BLaER1 (cell line): Measurements from ENCODE around the gene PTTG2.

Source experiments
- H3K27ac ChIP-seq: shearing (Covaris generic); formaldehyde crosslinking; 2 replicates; pipeline ENCODE4 v1.8.1; 2022
- H3K27me3 ChIP-seq: shearing (Covaris generic); formaldehyde crosslinking; 2 replicates; pipeline ENCODE4 v1.8.1; 2022
- H3K36me3 ChIP-seq: shearing (Covaris generic); formaldehyde crosslinking; 2 replicates; pipeline ENCODE4 v1.8.1; 2022
- H3K4me1 ChIP-seq: shearing (Covaris generic); formaldehyde crosslinking; 2 replicates; pipeline ENCODE4 v1.8.1; 2022
- H3K4me2 ChIP-seq: shearing (Covaris generic); formaldehyde crosslinking; 2 replicates; pipeline ENCODE4 v1.8.1; 2022
- H3K4me3 ChIP-seq: shearing (Covaris generic); formaldehyde crosslinking; 2 replicates; pipeline ENCODE4 v1.8.1; 2022
- H3K9ac ChIP-seq: shearing (Covaris generic); formaldehyde crosslinking; 2 replicates; pipeline ENCODE4 v1.8.1; 2022
- H3K9me3 ChIP-seq: shearing (Covaris generic); formaldehyde crosslinking; 2 replicates; pipeline ENCODE4 v1.8.1; 2022
- H4K20me1 ChIP-seq: shearing (Covaris generic); formaldehyde crosslinking; 2 replicates; pipeline ENCODE4 v1.8.1; 2022
- Cebpa-rat ChIP-seq: shearing (Covaris generic); IDR thresholded peaks from 2 replicates; pipeline ENCODE4 v1.8.1; 2022

The PTTG2 gene

DNA sequence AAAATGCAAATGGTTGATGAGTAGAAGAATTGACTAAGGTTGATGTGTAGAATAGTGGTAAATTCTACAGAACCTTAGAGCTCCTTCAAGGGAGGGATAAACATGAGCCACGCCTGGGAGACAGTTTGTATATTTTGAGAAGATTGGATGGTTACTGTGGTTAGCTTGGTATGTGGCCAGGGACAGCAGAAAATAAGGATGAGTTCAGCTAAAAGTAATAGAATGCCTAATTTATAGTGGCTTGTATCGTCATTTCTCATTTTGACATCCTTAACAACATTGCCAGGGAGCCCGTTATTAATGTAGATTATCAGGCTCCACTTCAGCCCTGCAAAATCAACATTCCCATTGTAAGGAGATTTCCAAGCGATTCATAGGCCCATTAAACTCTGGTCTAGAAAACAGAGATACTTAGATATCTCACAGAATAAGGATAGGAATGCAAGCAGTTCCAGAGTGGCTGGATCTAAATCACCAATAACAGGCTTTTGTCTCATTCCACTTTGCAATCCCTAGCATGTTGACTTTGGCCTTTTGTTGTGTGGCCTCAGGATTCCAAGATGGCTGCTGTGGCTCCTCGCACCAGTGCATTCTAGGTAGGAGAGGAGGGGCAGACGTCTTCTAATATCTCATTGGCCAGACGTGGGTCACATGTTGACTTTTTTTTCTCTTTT lies 6.4 kb upstream of the PTTG2 start:
- no peak for TF ChIP-seq Cebpa-rat
- peaks cover 21% of the 10 kb centered on the region for H3K36me3 ChIP-seq
- H3K9ac ChIP-seq: no peak overlapping the region
- no peak overlapping the region for H3K4me3 ChIP-seq
- no peak overlapping the region for H3K4me2 ChIP-seq
- no peaks in the 10 kb centered on the region for H4K20me1 ChIP-seq
- 0 out of 2 replicates have a peak, but pooled peaks cover 4% of the 10 kb centered on the region for H3K9me3 ChIP-seq
- no peak overlapping the region for H3K27ac ChIP-seq
- H3K4me1 ChIP-seq: no peaks in the 10 kb centered on the region; the same call in 1 of the 2 replicates
- H3K27me3 ChIP-seq: no peaks in the 10 kb centered on the region

DNA sequence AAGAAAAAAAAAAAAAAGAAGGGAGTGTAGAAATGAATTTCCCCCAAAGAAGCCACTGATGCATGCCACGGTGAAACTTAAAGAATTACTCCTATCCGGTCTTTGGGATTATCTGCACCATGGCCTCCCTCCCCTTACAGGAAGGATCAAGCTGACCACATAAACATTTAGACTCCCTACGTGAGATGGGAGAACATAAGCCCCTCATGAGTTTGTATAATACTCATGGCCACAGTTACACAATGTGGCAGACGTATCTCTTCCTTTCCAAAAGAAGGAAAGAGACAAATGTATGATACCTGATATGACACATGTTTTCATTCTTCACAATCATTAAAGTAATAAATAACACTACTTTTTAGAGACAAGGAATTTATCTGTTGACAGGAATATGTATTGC lies 3.3 kb upstream of the PTTG2 start:
- Histone ChIP-seq H3K4me1 (no peaks in the 10 kb centered on the region), H3K36me3 (peaks cover 11% of the 10 kb centered on the region), H3K9ac (no peak overlapping the region), H3K27me3 (no peaks in the 10 kb centered on the region), H3K9me3 (0 out of 2 replicates have a peak, but pooled peaks cover 4% of the 10 kb centered on the region), H3K27ac (no peak overlapping the region), H3K4me3 (no peak overlapping the region), H3K4me2 (no peak overlapping the region), H4K20me1 (no peaks in the 10 kb centered on the region)
- TF ChIP-seq Cebpa-rat: no peak

DNA sequence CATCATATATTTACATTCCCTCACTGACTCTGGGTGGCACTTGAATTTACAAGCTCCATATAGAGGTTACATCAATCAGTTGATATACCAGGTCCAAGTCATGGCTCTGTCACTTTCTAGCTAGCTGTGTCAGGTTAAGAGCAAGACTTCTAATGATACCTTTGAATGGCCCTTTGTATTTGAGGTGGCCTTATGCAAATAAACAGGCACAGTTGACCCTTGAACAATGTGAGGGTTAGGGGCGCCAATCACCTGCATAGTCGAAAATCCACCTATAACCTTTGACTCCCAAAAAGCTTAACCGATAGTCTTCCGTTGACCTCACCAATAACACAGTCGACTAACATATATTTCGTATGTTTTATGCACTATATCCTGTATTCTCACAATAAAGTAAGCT lies 1.3 kb upstream of the PTTG2 start:
- Histone ChIP-seq H3K9ac (no peak overlapping the region), H3K27ac (no peak overlapping the region), H3K4me1 (peaks cover 4% of the 10 kb centered on the region), H3K4me3 (no peak overlapping the region), H3K4me2 (no peak overlapping the region), H3K27me3 (no peaks in the 10 kb centered on the region), H3K36me3 (peaks cover 2% of the 10 kb centered on the region; the same call in 1 of the 2 replicates), H3K9me3 (0 out of 2 replicates have a peak, but pooled peaks cover 1% of the 10 kb centered on the region), H4K20me1 (no peaks in the 10 kb centered on the region)
- no peak for TF ChIP-seq Cebpa-rat

DNA sequence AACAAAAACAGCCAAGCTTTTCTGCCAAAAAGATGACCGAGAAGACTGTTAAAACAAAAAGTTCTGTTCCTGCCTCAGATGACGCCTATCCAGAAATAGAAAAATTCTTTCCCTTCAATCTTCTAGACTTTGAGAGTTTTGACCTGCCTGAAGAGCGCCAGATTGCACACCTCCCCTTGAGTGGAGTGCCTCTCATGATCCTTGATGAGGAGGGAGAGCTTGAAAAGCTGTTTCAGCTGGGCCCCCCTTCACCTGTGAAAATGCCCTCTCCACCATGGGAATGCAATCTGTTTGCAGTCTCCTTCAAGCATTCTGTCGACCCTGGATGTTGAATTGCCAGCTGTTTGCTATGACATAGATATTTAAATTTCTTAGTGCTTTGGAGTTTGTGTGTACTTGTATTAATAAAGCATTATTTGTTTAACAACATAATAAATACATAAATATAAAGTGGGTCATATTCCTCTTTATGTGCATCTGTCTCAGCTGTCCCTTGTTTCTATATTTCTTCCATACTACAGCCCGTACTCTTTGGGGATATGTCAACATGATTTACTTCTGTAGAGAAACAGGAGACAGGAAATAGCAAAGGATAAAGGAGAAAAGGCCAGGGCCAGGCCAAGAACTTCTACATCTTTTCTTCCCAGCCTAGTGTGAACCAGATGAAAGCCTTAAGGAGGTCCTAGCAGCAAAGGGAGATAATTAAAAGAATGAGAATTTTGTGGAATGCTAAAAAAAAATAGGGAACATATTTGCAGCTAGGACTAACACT lies 667 bp downstream of the PTTG2 start:
- Histone ChIP-seq H4K20me1 (no peaks in the 10 kb centered on the region), H3K9me3 (no peaks in the 10 kb centered on the region), H3K4me1 (peaks cover 16% of the 10 kb centered on the region), H3K4me2 (no peak overlapping the region), H3K27me3 (no peaks in the 10 kb centered on the region), H3K36me3 (no peaks in the 10 kb centered on the region; the same call in 1 of the 2 replicates), H3K27ac (no peak overlapping the region), H3K9ac (no peak overlapping the region), H3K4me3 (no peak overlapping the region)
- no peak for TF ChIP-seq Cebpa-rat

DNA sequence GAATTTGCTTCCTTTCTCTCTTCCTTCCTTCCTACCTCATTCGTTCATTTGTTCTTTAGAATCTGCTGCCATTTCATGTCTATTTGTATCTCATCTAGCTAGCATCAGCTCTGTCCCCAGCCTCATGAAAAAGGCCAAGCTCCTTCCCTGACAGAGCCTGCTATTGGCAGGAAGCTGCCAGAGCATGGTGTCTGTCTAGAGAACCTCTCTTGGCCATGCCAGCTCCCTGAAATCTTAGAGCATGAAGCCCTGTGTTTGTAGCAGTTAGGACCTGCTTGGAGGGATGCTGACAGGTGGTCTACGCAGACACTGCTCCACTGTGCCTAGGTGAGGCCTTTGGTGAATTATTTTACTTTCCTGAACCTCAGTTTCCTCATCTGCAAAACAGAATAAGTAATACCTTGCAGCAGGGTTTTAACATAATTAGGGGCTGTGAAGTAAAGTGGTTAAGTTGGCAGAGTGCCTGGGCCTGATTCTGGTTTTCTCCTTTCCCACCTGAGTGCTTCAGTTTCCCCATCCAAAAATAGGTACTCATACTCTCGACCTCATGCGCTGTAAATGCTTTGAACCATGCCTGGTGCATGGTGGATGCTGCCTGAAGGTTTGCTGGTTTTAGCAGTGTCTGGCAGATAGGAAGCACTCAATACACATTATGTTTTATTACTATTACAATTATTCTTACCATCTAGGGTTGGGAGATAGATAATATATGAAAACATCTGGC lies 4.7 kb downstream of the PTTG2 start:
- peak overlapping the region; percentile 18; the same call in 1 of the 2 replicates for H3K4me2 ChIP-seq
- no peaks in the 10 kb centered on the region for H4K20me1 ChIP-seq
- no peak overlapping the region for H3K27ac ChIP-seq
- peaks cover 8% of the 10 kb centered on the region for H3K9me3 ChIP-seq
- peaks cover 26% of the 10 kb centered on the region for H3K4me1 ChIP-seq
- H3K36me3 ChIP-seq: peaks cover 11% of the 10 kb centered on the region; the same call in 1 of the 2 replicates
- no peaks in the 10 kb centered on the region for H3K27me3 ChIP-seq
- no peak overlapping the region for H3K4me3 ChIP-seq
- H3K9ac ChIP-seq: no peak overlapping the region
- no peak for TF ChIP-seq Cebpa-rat

DNA sequence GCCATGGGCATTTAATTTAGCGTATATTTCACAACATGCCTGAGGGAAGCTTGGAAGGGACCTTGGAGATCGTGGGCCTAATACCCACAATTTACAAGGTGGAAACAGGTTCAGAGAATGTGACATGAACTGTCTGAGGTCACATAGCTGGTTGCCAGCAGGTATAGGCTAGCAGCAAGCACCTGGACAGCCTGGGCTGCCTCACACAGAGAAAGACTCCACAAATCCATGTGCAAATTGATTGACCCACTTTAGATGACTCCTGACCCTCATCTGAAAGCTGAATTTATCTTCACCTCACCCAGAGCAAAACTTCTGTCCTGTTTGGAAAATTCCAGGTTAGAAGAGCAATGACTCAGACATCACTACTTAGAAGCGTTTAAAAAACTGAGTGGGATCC lies 5.8 kb downstream of the PTTG2 start:
- Histone ChIP-seq H3K27me3 (no peaks in the 10 kb centered on the region), H3K4me2 (no peak overlapping the region), H4K20me1 (no peaks in the 10 kb centered on the region), H3K9ac (no peak overlapping the region), H3K36me3 (peaks cover 23% of the 10 kb centered on the region), H3K9me3 (peaks cover 20% of the 10 kb centered on the region), H3K27ac (no peak overlapping the region), H3K4me1 (peaks cover 26% of the 10 kb centered on the region), H3K4me3 (no peak overlapping the region)
- no peak for TF ChIP-seq Cebpa-rat

DNA sequence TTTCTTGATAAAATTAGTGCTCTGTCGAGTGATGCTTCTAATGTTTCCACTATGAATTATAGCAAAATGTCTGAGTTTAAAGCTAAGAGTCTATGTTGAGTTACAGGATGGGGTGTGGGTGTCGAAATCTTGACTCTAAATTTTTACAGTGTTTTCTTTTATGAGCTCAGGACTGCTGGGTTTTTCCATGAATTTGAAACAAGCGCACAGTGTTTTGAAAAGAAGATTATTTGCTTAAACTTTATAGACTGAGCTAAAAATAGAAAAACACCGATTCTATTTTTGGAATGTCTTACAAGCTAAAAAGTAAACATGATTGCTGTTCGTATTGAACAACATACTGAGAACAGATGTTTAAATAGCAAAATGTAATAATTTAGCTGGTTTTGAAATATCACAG lies 7.5 kb downstream of the PTTG2 start:
- Histone ChIP-seq H3K36me3 (peaks cover 23% of the 10 kb centered on the region), H3K4me2 (peak overlapping the region; percentile 31; the same call in 1 of the 2 replicates), H3K9me3 (peaks cover 24% of the 10 kb centered on the region), H4K20me1 (no peaks in the 10 kb centered on the region), H3K27ac (no peak overlapping the region), H3K4me1 (peaks cover 26% of the 10 kb centered on the region), H3K4me3 (no peak overlapping the region), H3K27me3 (no peaks in the 10 kb centered on the region), H3K9ac (no peak overlapping the region)
- TF ChIP-seq Cebpa-rat: no peak

DNA sequence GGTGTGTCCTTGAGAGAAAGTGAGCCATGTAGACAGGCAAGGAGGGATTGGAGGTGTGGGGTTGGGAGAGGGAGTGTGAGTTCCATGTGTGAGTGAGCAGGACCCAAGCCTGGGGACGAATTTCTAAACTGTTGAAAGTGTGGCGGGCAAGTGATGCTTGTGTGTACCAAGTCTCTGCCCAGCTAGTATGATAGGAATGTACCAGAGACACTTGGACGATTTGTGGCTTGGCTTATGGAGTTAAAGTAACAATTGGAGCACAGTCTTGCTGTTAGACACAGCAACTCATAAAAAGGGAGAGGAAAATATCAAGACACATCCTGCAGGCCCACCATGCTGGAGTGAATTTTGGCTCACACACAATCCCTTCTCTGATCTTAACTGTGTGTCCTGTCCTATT lies 8.5 kb downstream of the PTTG2 start:
- TF ChIP-seq Cebpa-rat: no peak
- Histone ChIP-seq H3K4me3 (no peak overlapping the region), H3K27me3 (no peaks in the 10 kb centered on the region), H3K36me3 (peaks cover 23% of the 10 kb centered on the region), H4K20me1 (no peaks in the 10 kb centered on the region), H3K4me2 (no peak overlapping the region), H3K9ac (no peak overlapping the region), H3K27ac (no peak overlapping the region), H3K4me1 (peaks cover 24% of the 10 kb centered on the region), H3K9me3 (peaks cover 24% of the 10 kb centered on the region)

DNA sequence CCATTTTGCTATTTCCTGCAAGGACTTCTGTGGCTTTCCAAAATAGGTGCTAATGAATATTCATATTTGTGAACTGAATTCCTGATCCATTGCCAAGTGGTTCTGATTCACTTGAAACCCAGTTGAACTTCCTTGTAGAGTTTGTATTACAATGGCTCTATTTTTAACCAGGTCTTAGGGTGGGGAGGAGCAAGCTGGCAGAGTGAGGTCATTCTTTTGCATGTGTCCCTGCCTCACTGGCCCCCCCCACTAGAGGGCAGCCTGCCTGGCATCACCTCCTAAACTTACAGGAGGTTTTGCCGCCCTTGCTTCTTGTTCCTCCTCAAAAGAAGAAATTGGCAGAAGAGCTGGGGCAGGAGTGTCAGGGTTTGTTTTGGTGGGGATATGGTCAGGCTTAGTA lies 10.5 kb downstream of the PTTG2 start:
- Histone ChIP-seq H3K36me3 (peaks cover 23% of the 10 kb centered on the region), H3K4me1 (peaks cover 10% of the 10 kb centered on the region), H3K27me3 (no peaks in the 10 kb centered on the region), H3K27ac (no peak overlapping the region), H3K9me3 (peaks cover 24% of the 10 kb centered on the region), H3K9ac (no peak overlapping the region), H4K20me1 (no peaks in the 10 kb centered on the region), H3K4me3 (no peak overlapping the region), H3K4me2 (no peak overlapping the region)
- TF ChIP-seq Cebpa-rat: no peak

DNA sequence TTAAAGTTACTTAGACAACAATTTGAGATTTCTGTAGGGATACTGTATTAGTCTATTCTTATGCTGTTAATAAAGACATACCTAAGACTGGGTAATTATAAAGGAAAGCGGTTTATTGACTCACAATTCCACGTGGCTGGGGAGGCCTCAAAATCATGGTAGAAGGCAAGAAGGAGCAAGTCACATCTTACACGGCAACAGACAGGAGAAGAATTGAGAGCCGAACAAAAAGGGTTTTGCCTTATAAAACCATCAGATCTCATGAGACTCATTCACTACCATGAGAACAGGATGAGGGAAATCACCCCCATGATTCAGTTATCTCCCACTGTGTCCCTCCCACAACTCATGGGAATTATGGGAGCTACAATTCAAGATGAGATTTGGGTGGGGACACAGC lies 11.0 kb downstream of the PTTG2 start:
- H3K27ac ChIP-seq: no peak overlapping the region
- TF ChIP-seq Cebpa-rat: no peak
- H3K9ac ChIP-seq: no peak overlapping the region
- H3K9me3 ChIP-seq: peaks cover 24% of the 10 kb centered on the region
- no peaks in the 10 kb centered on the region for H3K27me3 ChIP-seq
- H3K4me2 ChIP-seq: no peak overlapping the region
- H3K36me3 ChIP-seq: peaks cover 23% of the 10 kb centered on the region
- H3K4me3 ChIP-seq: no peak overlapping the region
- no peaks in the 10 kb centered on the region for H4K20me1 ChIP-seq
- peaks cover 13% of the 10 kb centered on the region for H3K4me1 ChIP-seq
